Endometrial microvascular endothelial cells (primary cell): ENCODE data around the gene OSTF1. TPM values are rescaled to one million over a fixed set of nuclear protein-coding genes. Genes with fewer than 3 reads are reported as not detected.

Source experiments
- in situ Hi-C: cut with HindIII; loops from 2 replicates; pipeline ENCODE4 v1.10.0; 2017; ENCODE audit warnings: low sequenced_read_pairs, low pct_unique_long_range_greater_than_20kb; ENCODE audit errors: inconsistent ontology term
- total RNA-seq: library from RNA; depleted of rRNA; stranded (reverse); fragments of >200 nt; gene quantifications from one replicate; pipeline ENCODE4 v1.2.3, GENCODE V29; 2015; ENCODE audit errors: inconsistent ontology term

Gene OSTF1
- total RNA-seq, 1 donor from 2014 or later: 83.8 TPM

- in situ Hi-C loops: no loop called here
Observed at GRCh38 chr9:75083188-75083970, 4.9 kb upstream of the OSTF1 start.

GRCh38 chr9:75084081-75084672 is 4.1 kb upstream of the OSTF1 start:
- in situ Hi-C loops: no loop called here

DNA sequence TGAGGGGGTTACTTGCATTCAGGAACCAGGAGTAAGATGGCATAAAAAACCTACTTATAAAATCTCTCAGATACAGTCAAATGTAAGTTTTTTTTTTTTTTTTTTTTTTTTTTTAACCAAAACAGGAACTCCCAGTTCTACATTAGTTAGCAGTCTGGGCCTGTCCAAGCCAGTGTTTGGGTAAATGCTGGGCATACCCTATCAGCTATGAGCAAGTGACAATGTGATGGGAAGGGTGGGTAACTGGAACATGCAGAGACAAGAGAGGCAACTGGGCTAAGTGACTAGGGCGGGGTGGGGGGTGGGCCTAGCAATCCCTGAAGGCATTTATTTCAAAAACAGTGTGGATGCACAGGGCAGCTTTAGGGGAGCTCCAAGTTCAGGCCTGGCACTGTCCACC is 2.7 kb upstream of the OSTF1 start:
- in situ Hi-C loops: no loop called here

DNA sequence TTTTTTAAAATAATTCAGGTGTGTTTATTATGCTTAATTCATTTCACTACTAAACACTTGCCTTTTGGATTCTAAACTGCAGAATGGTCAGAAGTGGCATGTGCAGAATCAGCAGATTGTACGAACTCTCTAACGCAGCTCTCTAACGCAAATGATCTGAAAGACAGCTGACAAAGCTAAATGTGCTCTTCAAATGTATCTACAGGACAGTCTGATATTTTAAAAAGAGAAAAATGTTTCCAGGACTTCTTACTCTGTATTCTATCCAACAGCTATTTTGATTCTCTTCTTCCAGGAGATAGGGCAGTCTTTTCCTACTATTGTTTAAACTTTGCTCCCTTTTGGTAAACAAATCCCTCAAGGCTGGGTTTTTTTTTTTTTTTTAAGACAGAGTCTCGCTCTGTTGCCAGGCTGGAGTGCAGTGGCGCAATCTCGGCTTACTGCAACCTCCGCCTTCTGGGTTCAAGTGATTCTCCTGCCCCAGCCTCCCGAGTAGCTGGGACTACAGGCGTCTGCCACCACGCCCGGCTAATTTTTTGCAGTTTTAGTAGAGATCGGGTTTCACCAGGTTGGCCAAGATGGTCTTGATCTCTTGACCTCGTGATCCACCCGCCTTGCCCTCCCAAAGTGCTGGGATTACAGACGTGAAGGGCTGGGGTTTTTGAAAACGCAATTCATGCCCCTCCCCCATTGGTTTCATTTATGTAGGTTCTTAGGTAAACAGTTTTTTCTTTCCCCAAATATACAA is 1.6 kb upstream of the OSTF1 start:
- in situ Hi-C loops: no loop called here

- in situ Hi-C loops: no loop called here
Observed at GRCh38 chr9:75087289-75087823, 958 bp upstream of the OSTF1 start.

DNA sequence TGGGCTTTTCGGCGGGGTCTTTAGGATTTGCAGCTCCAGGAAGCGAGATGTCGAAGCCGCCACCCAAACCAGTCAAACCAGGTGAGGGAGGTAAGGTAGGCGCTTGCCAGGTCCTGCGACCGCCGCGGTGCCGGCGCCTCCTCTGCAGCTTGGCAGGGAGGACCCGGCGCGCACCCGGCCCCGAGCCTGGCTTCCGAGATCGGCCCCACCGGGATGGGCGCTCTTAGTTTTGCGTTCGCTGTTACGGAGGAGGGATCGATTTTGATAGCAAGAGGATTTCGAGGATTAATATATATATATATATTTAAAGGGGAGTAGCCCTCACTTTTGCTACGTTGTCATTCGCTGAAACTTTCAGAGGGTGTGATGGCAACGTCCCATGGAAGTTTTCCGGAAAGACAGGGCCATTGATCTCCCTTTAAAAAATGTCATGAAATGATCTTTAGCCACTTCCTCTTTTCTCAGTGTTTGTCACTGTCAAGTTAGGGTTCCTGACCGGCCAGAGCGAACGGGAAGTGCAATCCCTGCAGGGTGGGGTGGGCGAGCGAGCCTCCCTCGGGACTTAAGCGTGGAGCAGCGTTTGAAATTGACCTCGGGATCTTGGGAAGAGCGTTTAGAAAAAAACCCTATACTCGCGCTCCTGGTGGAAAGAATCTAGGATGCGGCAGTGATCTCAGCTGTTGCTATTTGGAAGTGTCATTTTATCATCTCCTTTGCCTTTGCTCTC is 495 bp downstream of the OSTF1 start:
- in situ Hi-C loops: no loop called here

DNA sequence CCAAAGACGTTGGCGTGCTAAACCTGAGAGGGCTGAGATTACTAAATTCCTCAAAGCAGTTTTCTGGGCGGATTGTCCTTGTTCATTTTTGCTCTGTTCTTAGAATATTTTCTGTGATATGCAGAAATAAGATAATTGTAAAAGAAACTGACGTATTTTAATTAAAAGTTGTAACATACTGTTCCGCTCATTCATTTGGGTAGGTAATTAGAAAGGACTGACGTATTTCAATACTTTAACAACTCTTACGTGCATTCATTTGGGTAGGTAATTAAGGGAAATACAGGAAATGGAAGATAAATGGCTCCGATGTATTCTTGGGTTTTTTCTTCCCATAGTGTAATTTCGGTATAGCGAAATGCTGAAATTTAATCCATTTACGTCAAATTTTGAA is 1.1 kb downstream of the OSTF1 start:
- in situ Hi-C loops: no loop called here

GRCh38 chr9:75090579-75090978 is 2.3 kb downstream of the OSTF1 start:
- in situ Hi-C loops: no loop called here

- in situ Hi-C loops: no loop called here
Observed at GRCh38 chr9:75092766-75093165, 4.5 kb downstream of the OSTF1 start.

DNA sequence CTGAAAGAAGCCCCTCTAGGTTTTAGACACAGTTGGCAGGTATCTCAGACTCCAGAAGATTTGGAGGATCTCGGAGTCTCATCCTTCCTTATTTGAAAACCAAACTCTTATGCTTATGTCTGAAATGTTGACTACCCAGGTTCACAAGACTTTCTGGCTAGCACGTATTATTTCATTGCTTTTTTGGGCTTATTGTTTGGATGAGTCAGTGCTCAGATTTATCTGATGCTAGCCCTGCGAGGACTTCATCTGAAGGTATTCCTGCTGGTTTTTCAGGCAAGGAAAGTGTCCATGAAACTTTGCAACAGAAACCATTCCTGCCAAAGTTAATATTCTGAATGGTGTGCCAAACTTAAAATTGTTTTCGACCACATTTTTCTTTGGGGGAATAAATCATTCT is 8.5 kb downstream of the OSTF1 start:
- in situ Hi-C loops: no loop called here

DNA sequence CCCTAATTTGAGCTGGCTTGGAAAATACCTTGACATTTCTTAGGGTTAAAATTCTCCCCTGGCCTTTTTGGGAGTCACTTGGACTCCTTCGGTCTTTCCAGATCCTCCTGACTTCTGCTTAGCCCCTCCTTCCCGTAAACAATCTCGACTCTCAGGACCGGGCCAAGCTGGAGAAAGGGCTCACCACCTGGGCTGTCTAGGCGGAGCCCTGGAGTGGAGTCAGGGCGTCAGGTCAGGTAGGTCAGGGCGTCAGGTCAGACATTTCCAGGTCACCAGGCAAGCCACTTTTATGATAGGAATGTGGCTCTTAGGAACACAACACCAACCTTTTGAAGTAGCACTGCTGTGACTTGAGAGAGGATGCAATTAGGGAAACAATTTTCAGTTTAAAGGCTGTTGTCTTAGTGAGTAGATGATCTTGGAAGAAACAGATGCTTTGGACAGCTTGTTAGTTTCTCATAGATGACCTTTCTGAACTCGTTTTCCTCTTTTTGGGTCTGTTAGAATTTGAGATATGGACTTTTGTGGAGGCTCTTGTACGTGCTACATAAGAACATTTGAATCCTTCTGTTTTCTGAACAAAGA is 12.8 kb downstream of the OSTF1 start:
- in situ Hi-C loops: no loop called here

- in situ Hi-C loops: no loop called here
Observed at GRCh38 chr9:75102177-75102790, 14.0 kb downstream of the OSTF1 start.

- in situ Hi-C loops: no loop called here
Observed at GRCh38 chr9:75104607-75105006, 16.3 kb downstream of the OSTF1 start.

DNA sequence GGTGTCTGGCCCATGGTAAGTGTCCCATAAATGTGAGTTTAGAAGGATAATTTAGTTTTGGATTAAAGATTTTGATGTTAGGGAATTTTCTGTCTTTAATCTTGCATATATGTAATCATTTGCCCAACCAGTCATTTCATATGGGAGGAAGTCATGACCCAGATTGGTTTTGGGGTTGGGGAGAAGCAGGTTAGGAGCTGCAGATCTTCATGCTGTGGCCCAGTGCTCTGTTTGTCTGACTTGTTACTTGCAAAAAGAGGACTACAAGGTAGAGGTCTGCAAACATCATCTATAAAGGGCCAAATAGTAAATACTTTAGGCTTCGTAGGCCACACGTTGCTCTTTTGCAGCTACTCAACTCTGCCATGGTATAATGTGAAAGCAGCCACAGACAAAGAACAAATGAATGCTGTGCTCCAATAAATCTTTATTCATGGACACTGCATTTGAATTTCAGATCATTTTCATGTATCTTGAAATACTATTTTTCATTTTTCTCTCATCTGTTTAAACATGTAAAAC is 16.8 kb downstream of the OSTF1 start:
- in situ Hi-C loops: no loop called here

DNA sequence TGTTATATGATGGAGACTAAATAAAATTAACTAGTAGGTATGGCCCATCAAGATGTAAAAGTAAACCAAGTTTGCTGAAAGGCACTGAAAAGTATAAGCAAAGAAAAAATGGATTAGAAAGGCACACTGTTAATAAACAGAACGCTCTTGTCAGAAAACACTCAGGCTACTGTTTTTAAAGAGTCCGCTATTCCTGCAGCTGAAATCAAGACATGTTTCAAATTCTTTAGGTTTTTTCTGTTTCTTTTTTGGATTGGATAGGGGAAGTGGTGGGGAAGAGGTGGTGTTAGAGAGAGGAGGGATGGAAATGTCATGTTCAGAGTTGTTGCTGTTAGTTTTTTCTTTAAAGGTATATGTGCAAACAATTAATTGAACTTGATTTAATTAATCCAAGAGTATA is 17.5 kb downstream of the OSTF1 start:
- in situ Hi-C loops: no loop called here

DNA sequence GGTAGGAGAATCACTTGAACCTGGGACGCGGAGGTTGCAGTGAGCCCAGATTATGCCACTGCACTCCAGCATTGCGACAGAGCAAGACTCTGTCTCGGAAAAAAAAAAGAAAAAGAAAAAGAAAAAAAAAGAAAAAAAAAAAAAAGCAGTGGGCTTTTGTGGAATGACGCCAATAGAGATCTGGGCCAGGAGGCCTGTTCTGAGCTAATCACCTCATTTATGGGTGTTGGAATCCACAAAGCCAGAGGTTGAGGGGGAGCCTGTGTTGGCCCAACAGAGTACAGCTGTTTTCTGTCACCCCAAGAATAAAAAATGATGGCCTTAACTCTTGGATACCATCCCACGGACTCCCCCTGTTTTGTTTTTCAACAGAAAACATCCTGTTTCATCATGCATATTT is 18.5 kb downstream of the OSTF1 start:
- in situ Hi-C loops: no loop called here

DNA sequence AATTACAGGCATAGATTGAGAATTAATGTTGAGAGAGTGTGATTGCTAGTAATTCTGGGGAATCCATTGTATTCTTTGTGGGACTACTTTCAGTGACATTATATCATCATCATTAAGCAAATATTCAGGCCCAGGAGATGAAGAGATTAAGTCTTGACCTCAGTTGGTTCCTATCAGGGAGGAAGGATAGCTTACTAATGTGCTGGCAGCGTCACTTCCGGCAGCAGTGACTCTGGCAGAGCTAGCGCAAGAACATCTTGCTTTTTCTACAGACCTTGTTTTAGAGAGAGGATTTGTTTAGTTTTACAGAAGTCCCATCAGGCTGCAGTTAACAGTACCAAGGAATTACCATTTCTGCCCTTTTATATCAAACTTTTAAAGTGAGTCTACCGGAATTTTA is 20.3 kb downstream of the OSTF1 start:
- in situ Hi-C loops: no loop called here

GRCh38 chr9:75109210-75109839 is 21.0 kb downstream of the OSTF1 start:
- in situ Hi-C loops: no loop called here
